SK-N-SH (cell line): ENCODE results near the gene SSPN.

Experiments
- FOXJ3 ChIP-seq: sonication (generic); formaldehyde crosslinking; IDR thresholded peaks from 2 replicates; pipeline ENCODE4 v1.5.1; 2020; ENCODE audit warnings: mild to moderate bottlenecking, missing genetic modification reagents
- POLR2AphosphoS5 ChIP-seq: IDR thresholded peaks from 2 replicates; pipeline ENCODE4 v1.6.1; 2012; ENCODE audit warnings: low read depth, low read length
- YY1 ChIP-seq: IDR thresholded peaks from 2 replicates; pipeline ENCODE4 v1.4.0; 2012; ENCODE audit warnings: low read depth, mild to moderate bottlenecking
- TF ChIP-seq, protein P1 (sequence below): IDR thresholded peaks from 2 replicates; pipeline ENCODE4 v1.4.0; 2012; ENCODE audit warnings: low read depth
- TF ChIP-seq, protein P2 (sequence below): fragments of 200-600 bp; sonication (generic); IDR thresholded peaks from 2 replicates; pipeline ENCODE4 v1.6.1; 2017; ENCODE audit warnings: antibody characterized with exemption, mild to moderate bottlenecking, moderate library complexity

DNA sequence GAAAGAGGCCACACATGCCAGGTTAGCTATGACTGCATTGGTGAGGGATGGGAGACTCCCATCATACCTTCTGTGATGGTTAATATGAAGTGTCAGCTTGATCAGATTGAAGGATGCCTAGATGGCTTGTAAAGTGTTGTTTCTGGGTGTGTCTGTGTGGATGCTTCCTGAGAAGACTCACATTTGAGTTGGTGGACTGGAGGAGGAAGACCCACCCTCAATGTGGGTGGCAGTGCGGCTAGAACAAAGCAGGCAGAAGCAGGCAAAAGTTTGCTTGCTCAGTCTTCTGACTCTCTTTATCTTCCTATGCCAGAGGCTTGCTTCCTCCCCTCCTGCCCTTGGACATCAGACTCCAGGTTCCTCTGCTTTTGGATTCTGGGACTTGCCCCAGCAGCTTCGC lies 88.2 kb downstream of the SSPN start:
- no peak for TF ChIP-seq FOXJ3 (CRISPR knock-in tag)
- TF ChIP-seq, protein P1, sequence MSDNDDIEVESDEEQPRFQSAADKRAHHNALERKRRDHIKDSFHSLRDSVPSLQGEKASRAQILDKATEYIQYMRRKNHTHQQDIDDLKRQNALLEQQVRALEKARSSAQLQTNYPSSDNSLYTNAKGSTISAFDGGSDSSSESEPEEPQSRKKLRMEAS, result no peak
- TF ChIP-seq, protein P2, sequence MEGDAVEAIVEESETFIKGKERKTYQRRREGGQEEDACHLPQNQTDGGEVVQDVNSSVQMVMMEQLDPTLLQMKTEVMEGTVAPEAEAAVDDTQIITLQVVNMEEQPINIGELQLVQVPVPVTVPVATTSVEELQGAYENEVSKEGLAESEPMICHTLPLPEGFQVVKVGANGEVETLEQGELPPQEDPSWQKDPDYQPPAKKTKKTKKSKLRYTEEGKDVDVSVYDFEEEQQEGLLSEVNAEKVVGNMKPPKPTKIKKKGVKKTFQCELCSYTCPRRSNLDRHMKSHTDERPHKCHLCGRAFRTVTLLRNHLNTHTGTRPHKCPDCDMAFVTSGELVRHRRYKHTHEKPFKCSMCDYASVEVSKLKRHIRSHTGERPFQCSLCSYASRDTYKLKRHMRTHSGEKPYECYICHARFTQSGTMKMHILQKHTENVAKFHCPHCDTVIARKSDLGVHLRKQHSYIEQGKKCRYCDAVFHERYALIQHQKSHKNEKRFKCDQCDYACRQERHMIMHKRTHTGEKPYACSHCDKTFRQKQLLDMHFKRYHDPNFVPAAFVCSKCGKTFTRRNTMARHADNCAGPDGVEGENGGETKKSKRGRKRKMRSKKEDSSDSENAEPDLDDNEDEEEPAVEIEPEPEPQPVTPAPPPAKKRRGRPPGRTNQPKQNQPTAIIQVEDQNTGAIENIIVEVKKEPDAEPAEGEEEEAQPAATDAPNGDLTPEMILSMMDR, result no peak
- no peak for TF ChIP-seq POLR2AphosphoS5
- no peak for TF ChIP-seq YY1
